Fibroblast of pulmonary artery (primary cell): ENCODE measurements around the gene SDCBP2.

ENCODE experiments used
- DNase-seq: peaks from one replicate; pipeline ENCODE4 v3.0.0-alpha.2; 2010; ENCODE audit warnings: low read depth
- H3K4me3 ChIP-seq: replicated peaks from 2 replicates; pipeline ENCODE4 v1.5.1; 2011; ENCODE audit warnings: low read depth, mild to moderate bottlenecking, control low read depth, low read length, moderate library complexity
- TF ChIP-seq, protein P1 (sequence below): IDR thresholded peaks from 2 replicates; pipeline ENCODE4 v1.5.1; 2011; ENCODE audit warnings: mild to moderate bottlenecking, control low read depth, low read length, inconsistent platforms; ENCODE audit errors: missing control alignments

Gene SDCBP2

GRCh38 chr20:1301031-1301529 is 27.9 kb downstream of the SDCBP2 start:
- peak; percentile 69 for DNase-seq
- TF ChIP-seq, protein P1, sequence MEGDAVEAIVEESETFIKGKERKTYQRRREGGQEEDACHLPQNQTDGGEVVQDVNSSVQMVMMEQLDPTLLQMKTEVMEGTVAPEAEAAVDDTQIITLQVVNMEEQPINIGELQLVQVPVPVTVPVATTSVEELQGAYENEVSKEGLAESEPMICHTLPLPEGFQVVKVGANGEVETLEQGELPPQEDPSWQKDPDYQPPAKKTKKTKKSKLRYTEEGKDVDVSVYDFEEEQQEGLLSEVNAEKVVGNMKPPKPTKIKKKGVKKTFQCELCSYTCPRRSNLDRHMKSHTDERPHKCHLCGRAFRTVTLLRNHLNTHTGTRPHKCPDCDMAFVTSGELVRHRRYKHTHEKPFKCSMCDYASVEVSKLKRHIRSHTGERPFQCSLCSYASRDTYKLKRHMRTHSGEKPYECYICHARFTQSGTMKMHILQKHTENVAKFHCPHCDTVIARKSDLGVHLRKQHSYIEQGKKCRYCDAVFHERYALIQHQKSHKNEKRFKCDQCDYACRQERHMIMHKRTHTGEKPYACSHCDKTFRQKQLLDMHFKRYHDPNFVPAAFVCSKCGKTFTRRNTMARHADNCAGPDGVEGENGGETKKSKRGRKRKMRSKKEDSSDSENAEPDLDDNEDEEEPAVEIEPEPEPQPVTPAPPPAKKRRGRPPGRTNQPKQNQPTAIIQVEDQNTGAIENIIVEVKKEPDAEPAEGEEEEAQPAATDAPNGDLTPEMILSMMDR, result no peak
- no peak overlapping the region for H3K4me3 ChIP-seq

DNA sequence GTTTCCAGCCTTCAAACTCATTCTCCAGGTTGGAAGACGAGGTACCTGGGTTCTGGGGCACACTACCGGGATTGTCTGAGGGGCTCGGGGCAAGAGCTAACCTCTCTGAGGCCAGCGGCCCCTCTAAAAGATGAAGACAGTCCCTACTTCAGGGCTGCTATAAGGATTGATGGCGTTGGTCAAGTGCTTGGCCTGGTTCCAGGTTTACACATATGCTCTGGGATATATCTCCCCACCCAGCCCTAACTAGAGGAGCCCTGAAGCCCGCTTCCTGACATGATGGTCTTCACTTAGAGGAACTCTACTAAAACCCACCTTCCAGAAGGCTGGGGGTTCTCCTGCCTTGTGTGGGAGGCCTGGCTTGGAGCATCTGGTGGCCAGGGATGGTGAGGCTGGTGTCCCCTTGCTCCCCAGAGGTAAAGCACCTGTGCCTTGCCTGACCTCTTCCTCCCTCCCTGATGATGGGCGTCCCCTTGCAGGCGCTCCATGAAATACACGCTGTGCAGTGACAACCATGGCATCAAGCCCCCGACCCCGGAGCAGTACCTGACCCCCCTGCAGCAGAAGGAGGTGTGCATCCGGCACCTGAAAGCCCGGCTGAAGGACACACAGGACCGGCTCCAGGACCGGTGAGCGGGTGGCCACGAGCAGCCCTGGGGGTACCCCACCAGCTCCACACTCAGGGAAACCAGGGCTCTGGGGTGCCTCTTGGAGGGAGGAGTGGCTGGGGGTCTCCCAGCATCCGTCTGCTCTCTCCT is 28.7 kb downstream of the SDCBP2 start:
- no peak overlapping the region for H3K4me3 ChIP-seq
- TF ChIP-seq, protein P1, result no peak
- no peak for DNase-seq

GRCh38 chr20:1299522-1299921 is 29.4 kb downstream of the SDCBP2 start:
- DNase-seq, result no peak
- no peak overlapping the region for H3K4me3 ChIP-seq
- TF ChIP-seq, protein P1, result peak; percentile 10

DNA sequence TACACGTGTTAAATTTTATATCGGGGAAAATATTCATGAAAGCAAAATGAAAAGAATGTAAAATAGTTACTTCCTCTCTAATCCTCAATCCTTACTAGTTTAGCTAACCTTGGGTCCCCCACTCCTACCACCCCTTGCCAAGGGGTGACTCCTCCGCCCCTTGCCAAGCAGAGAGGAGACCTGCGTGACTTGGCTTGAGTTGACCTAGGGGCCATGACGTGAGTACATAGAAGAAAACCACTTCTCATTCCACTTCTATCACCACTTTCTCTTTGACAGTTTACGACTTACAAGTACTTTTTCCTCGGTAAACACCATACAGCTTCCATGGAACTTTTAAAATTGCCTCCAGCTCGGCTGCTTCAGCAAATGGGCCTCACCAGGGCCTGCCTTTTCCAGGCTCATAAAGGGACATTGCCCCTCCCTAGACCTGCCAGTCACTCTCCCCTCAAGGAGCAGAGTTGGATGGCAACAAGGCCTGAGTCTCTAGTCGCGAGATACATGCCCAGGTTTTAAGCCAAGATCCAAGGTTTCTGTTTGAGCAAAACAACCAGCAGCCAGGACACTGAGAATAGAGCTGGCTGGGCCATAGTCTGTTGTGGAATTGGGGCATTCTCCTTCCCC is 29.9 kb downstream of the SDCBP2 start:
- DNase-seq, result no peak
- H3K4me3 ChIP-seq, result no peak overlapping the region
- TF ChIP-seq, protein P1, result no peak

DNA sequence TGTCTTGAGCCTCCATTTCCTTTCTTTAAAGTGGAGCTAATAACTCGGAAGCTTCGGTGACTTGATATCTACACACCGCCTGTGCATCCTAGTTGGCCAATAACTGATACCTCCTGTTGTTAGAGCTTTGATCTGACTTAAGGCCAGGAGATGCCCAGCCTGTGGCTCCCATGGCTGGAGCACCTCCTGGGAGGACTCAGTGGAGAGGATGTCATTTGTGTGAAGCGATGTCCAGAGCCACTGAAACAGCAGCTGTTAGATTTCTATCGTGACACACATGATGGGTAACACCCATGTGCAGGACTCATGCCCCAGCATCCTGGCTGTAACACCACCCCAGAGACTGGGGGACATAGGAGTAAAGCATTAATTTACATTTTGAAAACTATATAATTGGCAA is 30.8 kb downstream of the SDCBP2 start:
- H3K4me3 ChIP-seq, result no peak overlapping the region
- no peak for DNase-seq
- TF ChIP-seq, protein P1, result no peak

DNA sequence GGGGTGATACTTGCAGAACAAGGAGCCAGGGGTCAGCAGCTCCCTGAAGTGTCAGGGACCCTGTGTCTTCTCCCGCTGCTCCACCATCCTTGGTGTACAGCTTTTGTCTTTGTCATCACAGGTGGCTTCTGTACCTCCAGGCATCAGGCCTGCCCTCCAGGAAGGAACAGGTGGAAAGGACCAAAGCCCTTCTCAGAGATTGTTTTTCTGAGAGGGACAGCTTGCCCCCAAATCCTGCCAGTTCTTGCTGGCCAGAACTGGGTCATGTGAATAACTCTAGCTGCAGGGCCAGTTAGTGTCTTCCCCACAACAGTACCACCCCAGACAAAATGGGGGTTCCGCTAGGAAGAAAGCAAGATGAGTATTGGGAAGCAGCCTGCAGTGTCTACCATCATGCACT is 31.5 kb downstream of the SDCBP2 start:
- TF ChIP-seq, protein P1, result no peak
- no peak overlapping the region for H3K4me3 ChIP-seq
- DNase-seq, result no peak
